SK-N-SH (cell line): Measurements from ENCODE around the gene AFAP1. TPM values are rescaled to one million over a fixed set of nuclear protein-coding genes. Genes with fewer than 3 reads are reported as not detected.
A peak's percentile ranks its signal among the peaks of the same experiment; 100 is the strongest.

ENCODE experiments used
- CTCF ChIA-PET: fragments of 300-600, 350-600 bp; formaldehyde crosslinking; extraction: SDS; loops from one replicate; lab custom pipeline; 2021; lab: Yijun Ruan, JAX
- POLR2A ChIA-PET: fragments of 350-600 bp; sonication (Branson Sonifier 250); formaldehyde crosslinking; extraction: SDS; loops from one replicate; lab custom pipeline; 2020; ENCODE audit warnings: antibody characterized with exemption, inconsistent platforms; lab: Yijun Ruan, JAX
- DNase-seq: peaks from one replicate; pipeline ENCODE4 v3.0.0; 2012
- H2AFZ ChIP-seq: fragments of 200-600 bp; sonication (generic); 2 replicates; pipeline ENCODE4 v1.8.1; 2016; ENCODE audit warnings: antibody characterized with exemption, mild to moderate bottlenecking, low read depth
- H3F3A ChIP-seq: fragments of 200-600 bp; sonication (generic); replicated peaks from 2 replicates; pipeline ENCODE3; 2016; ENCODE audit warnings: antibody characterized with exemption, mild to moderate bottlenecking; ENCODE audit not compliant: insufficient read depth
- H3K27ac ChIP-seq, 2 experiments: fragments of 200-500 bp in 1 of 2; fragments of 200-600 bp in 1 of 2; sonication (Bioruptor generic) in 1 of 2; sonication (generic), shearing (Covaris generic) in 1 of 2; 2 replicates each; pipeline versions ENCODE4 v1.5.1 to v1.6.1; 2014 to 2016; ENCODE audit warnings: low read depth in 2 of 2, inconsistent platforms in 1 of 2, low read length in 1 of 2, mild to moderate bottlenecking in 1 of 2, mixed read lengths in 1 of 2
- H3K27me3 ChIP-seq: fragments of 200-600 bp; sonication (generic), shearing (Covaris generic); 2 replicates; pipeline ENCODE4 v1.6.1; 2016; ENCODE audit warnings: mixed run types; ENCODE audit not compliant: insufficient read depth
- H3K36me3 ChIP-seq, 2 experiments: fragments of 200-500 bp in 1 of 2; fragments of 200-600 bp in 1 of 2; sonication (Bioruptor generic) in 1 of 2; sonication (generic) in 1 of 2; replicated peaks in 1 of 2; 2 replicates each; pipeline versions ENCODE3 to v1.5.1; 2014 to 2016; ENCODE audit warnings: low read length in 1 of 2, mild to moderate bottlenecking in 1 of 2; ENCODE audit not compliant: insufficient read depth in 2 of 2, control insufficient read depth in 1 of 2
- H3K4me1 ChIP-seq, 2 experiments: fragments of 200-500 bp in 1 of 2; fragments of 200-600 bp in 1 of 2; sonication (Bioruptor generic) in 1 of 2; sonication (generic), shearing (Covaris generic) in 1 of 2; 2 replicates each; pipeline versions ENCODE4 v1.5.1 to v1.6.1; 2014 to 2016; ENCODE audit warnings: low read depth in 1 of 2, low read length in 1 of 2, mixed run types in 1 of 2; ENCODE audit not compliant: insufficient read depth in 2 of 2, control insufficient read depth in 1 of 2
- H3K4me2 ChIP-seq: fragments of 200-600 bp; sonication (generic), shearing (Covaris generic); 2 replicates; pipeline ENCODE4 v1.6.1; 2017; ENCODE audit warnings: mixed run types
- H3K4me3 ChIP-seq, 2 experiments: fragments of 200-500 bp in 1 of 2; fragments of 200-600 bp in 1 of 2; sonication (Bioruptor generic) in 1 of 2; sonication (generic), shearing (Covaris generic) in 1 of 2; 2 replicates each; pipeline versions ENCODE4 v1.5.1 to v1.8.1; 2014 to 2016; ENCODE audit warnings: low read depth in 2 of 2, inconsistent platforms in 1 of 2, low read length in 1 of 2, mild to moderate bottlenecking in 1 of 2, mixed read lengths in 1 of 2, moderate library complexity in 1 of 2
- H3K79me2 ChIP-seq: fragments of 200-600 bp; sonication (generic); 2 replicates; pipeline ENCODE4 v1.8.1; 2017; ENCODE audit warnings: mild to moderate bottlenecking; ENCODE audit not compliant: insufficient read depth
- H3K9ac ChIP-seq: fragments of 200-600 bp; sonication (generic); 2 replicates; pipeline ENCODE4 v1.6.1; 2017; ENCODE audit warnings: mixed run types
- H3K9me2 ChIP-seq: fragments of 200-600 bp; sonication (generic); 2 replicates; pipeline ENCODE4 v1.6.1; 2017; ENCODE audit warnings: mixed run types
- H3K9me3 ChIP-seq: fragments of 200-600 bp; sonication (generic); 2 replicates; pipeline ENCODE4 v1.6.1; 2017; ENCODE audit warnings: mixed run types, mild to moderate bottlenecking, moderate library complexity
- H4K20me1 ChIP-seq: fragments of 200-600 bp; sonication (generic); 2 replicates; pipeline ENCODE4 v1.6.1; 2017; ENCODE audit warnings: mild to moderate bottlenecking, mixed run types; ENCODE audit not compliant: insufficient read depth
- CHD2 ChIP-seq: fragments of 150-350 bp; IDR thresholded peaks from 2 replicates; pipeline ENCODE4 v1.6.1; 2018; ENCODE audit warnings: low read length; ENCODE audit not compliant: partially characterized antibody
- EZH2phosphoT487 ChIP-seq: fragments of 200-600 bp; sonication (generic); IDR thresholded peaks from 2 replicates; pipeline ENCODE4 v1.6.1; 2017; ENCODE audit warnings: low read depth, mixed run types, mild to moderate bottlenecking, antibody characterized with exemption, moderate library complexity, borderline replicate concordance
- FOSL2 ChIP-seq: IDR thresholded peaks from 2 replicates; pipeline ENCODE4 v1.4.0; 2012; ENCODE audit warnings: low read depth, mild to moderate bottlenecking, moderate library complexity, borderline replicate concordance
- FOXJ3 ChIP-seq: sonication (generic); formaldehyde crosslinking; IDR thresholded peaks from 2 replicates; pipeline ENCODE4 v1.5.1; 2020; ENCODE audit warnings: mild to moderate bottlenecking, missing genetic modification reagents
- IRF3 ChIP-seq: fragments of 150-350 bp; IDR thresholded peaks from 2 replicates; pipeline ENCODE4 v1.6.1; 2016; ENCODE audit warnings: mild to moderate bottlenecking, low read depth, low read length
- MAX ChIP-seq: IDR thresholded peaks from 2 replicates; pipeline ENCODE4 v1.4.0; 2012; ENCODE audit warnings: low read depth
- MXI1 ChIP-seq: IDR thresholded peaks from 2 replicates; pipeline ENCODE4 v1.6.1; 2012; ENCODE audit warnings: mild to moderate bottlenecking, low read depth, low read length, improper control_type of control experiment
- NRF1 ChIP-seq: IDR thresholded peaks from 2 replicates; pipeline ENCODE4 v1.6.1; 2012; ENCODE audit warnings: low read depth, mild to moderate bottlenecking, low read length
- PBX3 ChIP-seq: IDR thresholded peaks from 2 replicates; pipeline ENCODE4; 2012
- POLR2AphosphoS5 ChIP-seq: IDR thresholded peaks from 2 replicates; pipeline ENCODE4 v1.6.1; 2012; ENCODE audit warnings: low read depth, low read length
- RAD21 ChIP-seq: IDR thresholded peaks from 2 replicates; pipeline ENCODE4 v1.6.1; 2012; ENCODE audit warnings: mild to moderate bottlenecking, low read length
- REST ChIP-seq: IDR thresholded peaks from 2 replicates; pipeline ENCODE4 v1.6.1; 2012; ENCODE audit warnings: mild to moderate bottlenecking, low read depth, low read length, moderate library complexity
- RXRA ChIP-seq: IDR thresholded peaks from 2 replicates; pipeline ENCODE4 v1.4.0; 2012; ENCODE audit warnings: low read depth, mild to moderate bottlenecking, borderline replicate concordance
- TAF1 ChIP-seq: IDR thresholded peaks from 2 replicates; pipeline ENCODE4 v1.6.1; 2012; ENCODE audit warnings: low read depth, mild to moderate bottlenecking, low read length, moderate library complexity, borderline replicate concordance
- TCF12 ChIP-seq: IDR thresholded peaks from 2 replicates; pipeline ENCODE4 v1.4.0; 2012
- TEAD4 ChIP-seq: IDR thresholded peaks from 2 replicates; pipeline ENCODE4 v1.4.0; 2012; ENCODE audit warnings: mild to moderate bottlenecking, borderline replicate concordance; ENCODE audit not compliant: insufficient read depth
- USF1 ChIP-seq: IDR thresholded peaks from 2 replicates; pipeline ENCODE4 v1.4.0; 2012; ENCODE audit warnings: low read depth, borderline replicate concordance
- USF2 ChIP-seq: fragments of 150-350 bp; IDR thresholded peaks from 2 replicates; pipeline ENCODE4 v1.6.1; 2017; ENCODE audit warnings: antibody characterized with exemption, low read length, low read depth, borderline replicate concordance
- WGBS: methylation state at CpG from one replicate; pipeline ENCODE4 v1.1.6; 2017; ENCODE audit warnings: low lambda C conversion rate; 5-methylcytosine and 5-hydroxymethylcytosine counted together
- polyA plus RNA-seq, 3 experiments: library from polyadenylated mRNA; depleted of rRNA; stranded (reverse); fragments of >200 nt; gene quantifications; 2 replicates each; pipeline ENCODE4 v1.2.3, GENCODE V29; 2012

The AFAP1 gene
- polyA plus RNA-seq, 1 of the 3 experiments (the other 2 are of a cell fraction), result 67.9 TPM

GRCh38 chr4:7786040-7786439 is 153.6 kb downstream of the AFAP1 start:
- POLR2A ChIA-PET, result no interaction called here
- Histone ChIP-seq H3K4me3 (no peak overlapping the region), H3K9me2 (no peaks in the 10 kb centered on the region), H3K27me3 (no peaks in the 10 kb centered on the region), H3K9me3 (no peaks in the 10 kb centered on the region), H3K4me2 (no peak overlapping the region), H3K9ac (no peak overlapping the region), H3K79me2 (peaks cover 89% of the 10 kb centered on the region), H2AFZ (no peak overlapping the region), H3K4me1 (peaks cover 48 to 49% of the 10 kb centered on the region in 2 experiments), H4K20me1 (peaks cover 42% of the 10 kb centered on the region), H3F3A (peaks cover 43% of the 10 kb centered on the region), H3K36me3 (peaks cover 70 to 76% of the 10 kb centered on the region in 2 experiments), H3K27ac (peak overlapping the region; percentile 86 to 96)
- WGBS, result 99% methylated on average over 10 of the region's 10 CpGs
- DNase-seq, result no peak
- CTCF ChIA-PET, result interaction anchor here (0.7 to 5.2 kb wide), 7 partner anchors 11 to 665 kb away, joined by 3 to 31 read pairs (median 4); no protein-coding TSS in a partner anchor
- TF ChIP-seq USF1, result no peak

GRCh38 chr4:7785017-7785416 is 154.6 kb downstream of the AFAP1 start:
- H3K27ac ChIP-seq, result peak overlapping the region; percentile 86 to 96
- peaks cover 43% of the 10 kb centered on the region for H4K20me1 ChIP-seq
- H3K4me2 ChIP-seq, result peak overlapping the region; percentile 30
- POLR2A ChIA-PET, result no interaction called here
- DNase-seq, result peak; percentile 88
- H3K4me1 ChIP-seq, result peaks cover 49 to 58% of the 10 kb centered on the region in 2 experiments
- peaks cover 70 to 80% of the 10 kb centered on the region in 2 experiments for H3K36me3 ChIP-seq
- no peaks in the 10 kb centered on the region for H3K27me3 ChIP-seq
- H3F3A ChIP-seq, result peaks cover 47% of the 10 kb centered on the region
- H3K4me3 ChIP-seq, result no peak overlapping the region
- no peak overlapping the region for H2AFZ ChIP-seq
- H3K9me2 ChIP-seq, result no peaks in the 10 kb centered on the region
- no peaks in the 10 kb centered on the region for H3K9me3 ChIP-seq
- peaks cover 89% of the 10 kb centered on the region for H3K79me2 ChIP-seq
- peak overlapping the region; percentile 27; the same call in 1 of the 2 replicates for H3K9ac ChIP-seq
- CTCF ChIA-PET, result interaction anchor here (0.7 to 5.2 kb wide), 10 partner anchors 11 to 203 kb away, joined by 3 to 31 read pairs (median 4); no protein-coding TSS in a partner anchor
- 13% methylated on average over 11 of the region's 11 CpGs for WGBS
- TF ChIP-seq TAF1, result no peak
- TF ChIP-seq CHD2, result peak; percentile 80
- TF ChIP-seq USF2, result no peak
- peak; percentile 68; the same call in 1 of the 2 replicates for TF ChIP-seq MXI1
- no peak for TF ChIP-seq NRF1
- TF ChIP-seq IRF3, result no peak
- no peak for TF ChIP-seq POLR2AphosphoS5
- peak; percentile 55; the same call in 1 of the 2 replicates for TF ChIP-seq FOSL2
- TF ChIP-seq RXRA, result no peak
- peak; percentile 69 for TF ChIP-seq TCF12
- TF ChIP-seq REST, result 0 out of 2 replicates have a peak, but pooled peaks have one; percentile 29
- peak; percentile 40 for TF ChIP-seq PBX3
- TF ChIP-seq MAX, result peak; percentile 53
- peak; percentile 94 for TF ChIP-seq FOXJ3 (CRISPR knock-in tag)
- no peak for TF ChIP-seq EZH2phosphoT487
- no peak for TF ChIP-seq TEAD4
- TF ChIP-seq RAD21, result no peak
